Gastrocnemius medialis (tissue), 4 donors: ENCODE measurements around the gene FRMPD4.

Experiments
- POLR2A ChIP-seq, 2 donors: fragments of 450-650 bp; IDR thresholded peaks; one replicate each; pipeline ENCODE4 v1.6.1; 2017; ENCODE audit warnings: antibody characterized with exemption in 2 of 2, mild to moderate bottlenecking in 2 of 2, moderate library complexity in 2 of 2
- TF ChIP-seq, protein P1 (sequence below), 5 experiments: fragments of 450-650 bp in 3 of 5; fragments of 200-600 bp in 2 of 5; sonication (generic) in 2 of 5; IDR thresholded peaks in 4 of 5; conservative IDR thresholded peaks in 1 of 5; 1 replicate in 4 of 5; 2 replicates in 1 of 5; pipeline ENCODE4 v1.5.1; 2016 to 2019; ENCODE audit warnings: antibody characterized with exemption in 5 of 5, mild to moderate bottlenecking in 3 of 5, moderate library complexity in 3 of 5

DNA sequence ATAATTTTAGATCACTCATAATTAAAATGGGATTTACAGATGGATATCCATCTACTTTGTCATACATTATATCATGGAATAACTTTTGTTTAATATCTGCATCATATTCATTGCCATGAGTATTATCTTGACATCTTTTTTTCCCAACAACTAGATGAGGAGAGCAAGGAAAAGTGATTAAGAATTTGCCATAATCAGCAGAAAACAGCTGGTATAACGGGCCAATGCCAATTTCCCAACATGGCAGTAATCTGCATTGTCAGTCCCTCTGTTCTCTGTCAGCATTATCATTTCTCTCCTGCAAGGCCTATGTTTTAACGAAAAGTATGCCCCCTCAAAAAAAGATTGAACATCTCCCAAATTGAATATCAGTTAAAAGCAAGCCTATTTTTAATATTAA, 314.0 kb downstream of the FRMPD4 start:
- TF ChIP-seq POLR2A (IDR thresholded peaks at IDR 0.05) = no peak
- TF ChIP-seq, protein P1, sequence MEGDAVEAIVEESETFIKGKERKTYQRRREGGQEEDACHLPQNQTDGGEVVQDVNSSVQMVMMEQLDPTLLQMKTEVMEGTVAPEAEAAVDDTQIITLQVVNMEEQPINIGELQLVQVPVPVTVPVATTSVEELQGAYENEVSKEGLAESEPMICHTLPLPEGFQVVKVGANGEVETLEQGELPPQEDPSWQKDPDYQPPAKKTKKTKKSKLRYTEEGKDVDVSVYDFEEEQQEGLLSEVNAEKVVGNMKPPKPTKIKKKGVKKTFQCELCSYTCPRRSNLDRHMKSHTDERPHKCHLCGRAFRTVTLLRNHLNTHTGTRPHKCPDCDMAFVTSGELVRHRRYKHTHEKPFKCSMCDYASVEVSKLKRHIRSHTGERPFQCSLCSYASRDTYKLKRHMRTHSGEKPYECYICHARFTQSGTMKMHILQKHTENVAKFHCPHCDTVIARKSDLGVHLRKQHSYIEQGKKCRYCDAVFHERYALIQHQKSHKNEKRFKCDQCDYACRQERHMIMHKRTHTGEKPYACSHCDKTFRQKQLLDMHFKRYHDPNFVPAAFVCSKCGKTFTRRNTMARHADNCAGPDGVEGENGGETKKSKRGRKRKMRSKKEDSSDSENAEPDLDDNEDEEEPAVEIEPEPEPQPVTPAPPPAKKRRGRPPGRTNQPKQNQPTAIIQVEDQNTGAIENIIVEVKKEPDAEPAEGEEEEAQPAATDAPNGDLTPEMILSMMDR (IDR thresholded peaks at IDR 0.05 in 4 of 5, conservative IDR thresholded peaks at IDR 0.05 in 1 of 5) = no peak
